A673 (cell line): ENCODE measurements around the gene MAP7. TPM values are rescaled to one million over a fixed set of nuclear protein-coding genes. Genes with fewer than 3 reads are reported as not detected.

Experiments used
- BruUV-seq: library from RNA; stranded (reverse); fragments of 400-500 nt; replicated peaks from 2 replicates; lab custom pipeline; 2021; lab: Mats Ljungman, UMichigan
- CTCF ChIA-PET: fragments of 300-600 bp; sonication (Branson Sonifier 250); formaldehyde crosslinking; loops from one replicate; lab custom pipeline; 2022; ENCODE audit warnings: antibody characterized with exemption; lab: Charles Lee
- POLR2A ChIA-PET: fragments of 300-600 bp; sonication (Branson Sonifier 250); formaldehyde crosslinking; loops from one replicate; lab custom pipeline; 2022; ENCODE audit warnings: antibody characterized with exemption; ENCODE audit not compliant: low non-redundant PET; lab: Charles Lee
- DNase-seq: peaks from one replicate; pipeline ENCODE4 v3.0.0-alpha.2; 2015; ENCODE audit warnings: low spot score
- H3K27ac ChIP-seq: fragments of 200-600 bp; sonication (generic); 2 replicates; pipeline ENCODE4 v1.5.1; 2016; ENCODE audit warnings: mixed run types, low read depth, mild to moderate bottlenecking, mixed read lengths, antibody characterized with exemption, low read length; ENCODE audit not compliant: poor library complexity, severe bottlenecking
- H3K27me3 ChIP-seq: fragments of 200-600 bp; sonication (generic); replicated peaks from 2 replicates; pipeline ENCODE4 v1.6.1; 2017; ENCODE audit warnings: mixed run types, low read depth, mild to moderate bottlenecking, mixed read lengths, antibody characterized with exemption, low read length; ENCODE audit not compliant: insufficient read depth, poor library complexity
- H3K36me3 ChIP-seq: fragments of 200-600 bp; sonication (generic); 2 replicates; pipeline ENCODE4 v1.6.1; 2016; ENCODE audit warnings: mixed run types, mild to moderate bottlenecking, mixed read lengths, antibody characterized with exemption, low read length; ENCODE audit not compliant: insufficient read depth, poor library complexity, severe bottlenecking
- H3K4me1 ChIP-seq: fragments of 200-600 bp; sonication (generic); 2 replicates; pipeline ENCODE4 v1.6.1; 2017; ENCODE audit warnings: mixed run types, mild to moderate bottlenecking, mixed read lengths, antibody characterized with exemption, low read length; ENCODE audit not compliant: insufficient read depth, poor library complexity, severe bottlenecking
- H3K4me3 ChIP-seq: fragments of 200-600 bp; sonication (generic); 2 replicates; pipeline ENCODE4 v1.5.1; 2016; ENCODE audit warnings: low read depth, mixed run types, mild to moderate bottlenecking, mixed read lengths, low read length; ENCODE audit not compliant: poor library complexity, severe bottlenecking
- H3K9me3 ChIP-seq: fragments of 200-600 bp; sonication (generic); 2 replicates; pipeline ENCODE4 v1.6.1; 2016; ENCODE audit warnings: mixed run types, low read depth, mild to moderate bottlenecking, mixed read lengths, antibody characterized with exemption, low read length; ENCODE audit not compliant: poor library complexity, severe bottlenecking
- CTCF ChIP-seq: fragments of 300-800, 200-600 bp; sonication (generic); conservative IDR thresholded peaks from 2 replicates; pipeline ENCODE4 v1.5.1; 2017; ENCODE audit warnings: low read depth, mild to moderate bottlenecking, antibody characterized with exemption, low read length, moderate library complexity, mixed read lengths
- EZH2 ChIP-seq: fragments of 200-600 bp; sonication (generic); IDR thresholded peaks from 2 replicates; pipeline ENCODE4 v1.6.1; 2017; ENCODE audit warnings: borderline replicate concordance, low read depth, mild to moderate bottlenecking, mixed read lengths, antibody characterized with exemption, low read length; ENCODE audit not compliant: poor library complexity, severe bottlenecking
- intact Hi-C: fragments of 100-400 bp; cut with micrococcal nuclease; formaldehyde crosslinking; loops from one replicate; pipeline ENCODE4 v1.10.0; 2022; ENCODE audit not compliant: unreplicated experiment
- total RNA-seq: library from RNA; stranded (reverse); gene quantifications from 2 replicates; pipeline ENCODE4 v1.2.3, GENCODE V29; 2021

Gene MAP7
- total RNA-seq, 1 experiment from 2014 or later, result 0.09 TPM

GRCh38 chr6:136344420-136344819, 205.8 kb downstream of the MAP7 start:
- POLR2A ChIA-PET, result no interaction called here
- no peaks in the 10 kb centered on the region for H3K27me3 ChIP-seq
- DNase-seq, result peak; percentile 26
- no peaks in the 10 kb centered on the region for H3K9me3 ChIP-seq
- intact Hi-C loops, result no loop called here
- TF ChIP-seq CTCF (no peak), EZH2 (no peak)
- H3K4me3 ChIP-seq, result no peak overlapping the region
- H3K36me3 ChIP-seq, result no peaks in the 10 kb centered on the region
- CTCF ChIA-PET, result no interaction called here
- BruUV-seq, result no TSS peak
- peaks cover 7% of the 10 kb centered on the region for H3K4me1 ChIP-seq
- H3K27ac ChIP-seq, result no peak overlapping the region

DNA sequence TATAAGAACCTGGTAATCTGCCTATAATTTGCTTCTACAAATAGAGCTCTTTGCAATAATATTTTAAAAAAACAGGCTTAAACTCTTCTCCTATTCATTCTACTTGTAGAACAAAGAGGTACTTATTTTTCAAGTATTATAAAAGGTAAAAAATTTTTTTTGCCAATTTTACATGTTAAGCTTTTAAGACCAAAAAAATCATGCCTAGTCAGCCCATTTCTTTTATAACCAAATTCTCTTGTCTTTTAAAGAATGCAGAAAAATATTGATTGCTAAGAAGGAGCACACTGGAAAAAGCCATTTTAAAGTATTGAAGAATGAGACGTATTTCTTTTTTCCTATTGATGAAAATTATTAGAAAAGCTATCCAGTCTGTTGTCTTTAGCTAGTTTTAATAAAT, 206.5 kb downstream of the MAP7 start:
- TF ChIP-seq EZH2 (no peak), CTCF (no peak)
- intact Hi-C loops, result no loop called here

GRCh38 chr6:136343275-136343674, 206.9 kb downstream of the MAP7 start:
- Histone ChIP-seq H3K27me3 (no peaks in the 10 kb centered on the region), H3K4me3 (no peak overlapping the region), H3K4me1 (peaks cover 7% of the 10 kb centered on the region), H3K27ac (no peak overlapping the region), H3K36me3 (no peaks in the 10 kb centered on the region), H3K9me3 (no peaks in the 10 kb centered on the region)
- TF ChIP-seq CTCF, result no peak
- TF ChIP-seq EZH2, result no peak
- DNase-seq, result no peak
- no TSS peak for BruUV-seq
- ChIA-PET POLR2A (no interaction called here), CTCF (no interaction called here)
- intact Hi-C loops, result no loop called here

More for the DNA sequence above, 206.5 kb downstream of the MAP7 start:
- Histone ChIP-seq H3K27me3 (no peaks in the 10 kb centered on the region), H3K4me1 (peaks cover 7% of the 10 kb centered on the region), H3K9me3 (no peaks in the 10 kb centered on the region), H3K27ac (no peak overlapping the region), H3K36me3 (no peaks in the 10 kb centered on the region), H3K4me3 (no peak overlapping the region)
- DNase-seq, result no peak
- ChIA-PET CTCF (no interaction called here), POLR2A (no interaction called here)
- BruUV-seq, result no TSS peak
